PFSK-1 (cell line): Measurements from ENCODE around the gene P2RY6.

Experiments used
- FOXP2 ChIP-seq: optimal IDR thresholded peaks from 2 replicates; pipeline ENCODE3; 2011; ENCODE audit warnings: borderline replicate concordance, control low read depth, inconsistent platforms; ENCODE audit not compliant: insufficient read depth; ENCODE audit errors: extremely low read length, extremely low read depth
- POLR2AphosphoS5 ChIP-seq: IDR thresholded peaks from 2 replicates; pipeline ENCODE4 v1.6.1; 2012; ENCODE audit warnings: low read depth, mild to moderate bottlenecking, control low read depth, low read length, moderate library complexity
- SIN3A ChIP-seq: IDR thresholded peaks from 2 replicates; pipeline ENCODE4 v1.6.1; 2012; ENCODE audit warnings: mild to moderate bottlenecking, low read length, moderate library complexity, borderline replicate concordance; ENCODE audit not compliant: insufficient read depth
- TAF1 ChIP-seq: IDR thresholded peaks from 2 replicates; pipeline ENCODE4 v1.6.1; 2012; ENCODE audit warnings: low read length, control low read depth, borderline replicate concordance; ENCODE audit not compliant: insufficient read depth
- TF ChIP-seq, protein P1 (sequence below), 2 experiments: IDR thresholded peaks; 2 replicates each; pipeline versions ENCODE4 v1.6.1 to v1.8.0; 2011 to 2012; ENCODE audit warnings: low read depth in 2 of 2, low read length in 2 of 2, control low read depth in 1 of 2, inconsistent platforms in 1 of 2, mild to moderate bottlenecking in 1 of 2, moderate library complexity in 1 of 2; ENCODE audit not compliant: insufficient read depth in 1 of 2

The P2RY6 gene

DNA sequence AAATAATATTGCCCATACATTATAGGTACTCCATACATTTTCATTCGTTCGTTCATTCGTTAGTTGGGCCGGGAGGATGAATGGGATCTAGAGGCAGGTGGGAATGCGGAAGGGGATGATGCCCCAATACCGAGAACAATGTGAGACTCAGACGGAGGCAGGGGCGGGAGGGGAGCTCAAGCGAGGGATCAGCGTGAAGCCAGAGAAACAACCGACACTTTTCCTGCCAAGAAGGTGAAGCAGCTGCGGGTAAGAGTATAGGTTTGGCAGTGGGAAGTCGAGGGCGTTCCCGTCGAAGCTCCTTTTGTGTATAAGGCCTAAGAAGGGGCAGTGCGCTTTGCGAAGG, 34.8 kb downstream of the P2RY6 start:
- no peak for TF ChIP-seq FOXP2
- TF ChIP-seq TAF1 = no peak
- TF ChIP-seq SIN3A = no peak
- TF ChIP-seq POLR2AphosphoS5 = no peak
- TF ChIP-seq, protein P1, sequence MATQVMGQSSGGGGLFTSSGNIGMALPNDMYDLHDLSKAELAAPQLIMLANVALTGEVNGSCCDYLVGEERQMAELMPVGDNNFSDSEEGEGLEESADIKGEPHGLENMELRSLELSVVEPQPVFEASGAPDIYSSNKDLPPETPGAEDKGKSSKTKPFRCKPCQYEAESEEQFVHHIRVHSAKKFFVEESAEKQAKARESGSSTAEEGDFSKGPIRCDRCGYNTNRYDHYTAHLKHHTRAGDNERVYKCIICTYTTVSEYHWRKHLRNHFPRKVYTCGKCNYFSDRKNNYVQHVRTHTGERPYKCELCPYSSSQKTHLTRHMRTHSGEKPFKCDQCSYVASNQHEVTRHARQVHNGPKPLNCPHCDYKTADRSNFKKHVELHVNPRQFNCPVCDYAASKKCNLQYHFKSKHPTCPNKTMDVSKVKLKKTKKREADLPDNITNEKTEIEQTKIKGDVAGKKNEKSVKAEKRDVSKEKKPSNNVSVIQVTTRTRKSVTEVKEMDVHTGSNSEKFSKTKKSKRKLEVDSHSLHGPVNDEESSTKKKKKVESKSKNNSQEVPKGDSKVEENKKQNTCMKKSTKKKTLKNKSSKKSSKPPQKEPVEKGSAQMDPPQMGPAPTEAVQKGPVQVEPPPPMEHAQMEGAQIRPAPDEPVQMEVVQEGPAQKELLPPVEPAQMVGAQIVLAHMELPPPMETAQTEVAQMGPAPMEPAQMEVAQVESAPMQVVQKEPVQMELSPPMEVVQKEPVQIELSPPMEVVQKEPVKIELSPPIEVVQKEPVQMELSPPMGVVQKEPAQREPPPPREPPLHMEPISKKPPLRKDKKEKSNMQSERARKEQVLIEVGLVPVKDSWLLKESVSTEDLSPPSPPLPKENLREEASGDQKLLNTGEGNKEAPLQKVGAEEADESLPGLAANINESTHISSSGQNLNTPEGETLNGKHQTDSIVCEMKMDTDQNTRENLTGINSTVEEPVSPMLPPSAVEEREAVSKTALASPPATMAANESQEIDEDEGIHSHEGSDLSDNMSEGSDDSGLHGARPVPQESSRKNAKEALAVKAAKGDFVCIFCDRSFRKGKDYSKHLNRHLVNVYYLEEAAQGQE (IDR thresholded peaks at IDR 0.05; ENCODE audit: insufficient read depth in 1 of 2, low read depth in 2 of 2, low read length in 2 of 2) = no peak

DNA sequence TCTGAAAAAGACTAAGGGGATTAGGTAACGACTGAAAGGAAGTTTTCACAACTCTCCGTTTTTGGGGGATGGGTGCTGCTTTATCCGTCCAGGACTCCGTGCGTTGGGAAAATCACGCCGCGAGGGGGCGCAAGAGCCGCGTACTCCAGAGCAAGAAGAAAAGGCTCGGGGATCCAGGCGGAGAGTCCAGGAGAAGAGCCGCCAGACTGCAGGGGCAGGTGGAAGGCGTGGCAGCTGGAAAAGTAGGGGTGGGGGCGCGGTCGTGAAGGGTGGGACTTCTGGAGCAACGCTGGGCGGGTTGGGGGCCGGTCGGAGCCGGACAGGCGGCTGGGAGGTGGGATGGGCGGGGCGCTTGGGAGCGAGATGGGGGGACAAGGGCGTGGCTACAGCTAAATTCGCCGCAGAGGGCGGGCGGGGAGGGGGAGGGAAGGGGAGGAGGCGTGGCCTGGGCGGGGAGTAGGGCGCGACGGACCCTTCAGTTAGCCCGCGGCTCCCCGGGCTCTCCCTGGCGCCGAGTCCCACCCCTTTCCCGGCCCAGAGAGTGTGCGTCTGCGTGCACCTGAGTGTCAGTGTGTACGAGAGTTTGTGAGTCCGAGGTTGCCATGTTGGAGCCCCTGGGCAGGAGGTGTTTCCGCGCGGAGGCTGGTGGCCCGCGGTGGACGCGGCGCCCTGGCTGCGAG, 35.3 kb downstream of the P2RY6 start:
- TF ChIP-seq SIN3A (0 out of 2 replicates have a peak, but pooled peaks have one; percentile 68), TAF1 (no peak; the same call in 1 of the 2 replicates), POLR2AphosphoS5 (peak; percentile 65), FOXP2 (peak; percentile 66)
- TF ChIP-seq, protein P1 (IDR thresholded peaks at IDR 0.05; ENCODE audit: insufficient read depth in 1 of 2, low read depth in 2 of 2, low read length in 2 of 2) = no peak

DNA sequence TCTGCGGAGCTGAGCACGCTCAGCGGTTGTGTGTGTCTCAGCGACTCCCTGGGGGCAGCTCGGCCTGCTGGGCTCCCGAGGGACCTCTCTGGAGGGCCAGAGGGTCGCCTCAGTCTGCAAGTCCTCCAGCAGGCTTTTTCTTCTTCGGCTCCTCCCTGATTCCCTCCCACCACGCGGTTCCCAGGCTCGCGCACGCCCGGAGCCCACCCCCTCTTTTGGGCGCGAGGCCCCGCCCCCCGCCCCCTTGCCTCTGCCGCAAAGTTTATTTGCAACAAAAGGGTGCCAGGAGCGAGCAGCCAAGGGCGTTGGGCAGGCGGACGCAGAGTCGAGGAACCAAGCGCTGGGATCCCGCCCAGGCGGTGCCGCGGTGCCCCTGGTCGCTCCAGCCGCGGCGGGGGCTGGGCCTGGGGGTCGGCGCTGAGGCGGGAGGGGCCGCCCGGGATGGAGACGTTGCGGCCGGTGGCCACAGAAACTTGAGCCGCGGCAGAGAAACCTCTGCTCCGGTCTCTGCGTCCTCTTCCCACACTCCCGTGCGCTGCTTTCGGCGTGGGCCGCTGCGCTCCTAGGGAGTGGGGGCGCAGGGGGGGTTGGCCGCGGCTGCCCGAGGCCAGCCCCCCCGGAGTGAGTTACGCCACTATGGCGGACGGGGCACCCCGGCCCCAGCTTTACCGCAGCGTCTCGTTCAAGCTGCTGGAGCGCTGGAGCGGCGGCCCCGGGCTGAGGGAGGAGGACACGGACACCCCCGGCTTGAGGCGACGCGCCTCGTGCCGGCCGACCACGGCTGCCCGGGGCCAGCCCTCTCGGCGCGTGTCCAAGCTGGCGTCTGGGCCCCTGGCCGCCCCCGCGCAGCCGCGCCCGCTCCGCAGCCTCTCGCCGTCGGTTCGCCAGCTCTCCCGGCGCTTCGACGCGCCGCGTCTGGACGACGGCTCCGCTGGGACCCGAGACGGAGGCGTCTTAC, 36.1 kb downstream of the P2RY6 start, which contains the start of gene ARHGEF17:
Gene ARHGEF17 (plus strand): TSS at position 274 of the 958 bp plus-strand sequence. CDS start 363 bp downstream, at position 637.
- TF ChIP-seq POLR2AphosphoS5 = peak; percentile 4; the same call in 1 of the 2 replicates
- no peak for TF ChIP-seq TAF1
- no peak for TF ChIP-seq FOXP2

DNA sequence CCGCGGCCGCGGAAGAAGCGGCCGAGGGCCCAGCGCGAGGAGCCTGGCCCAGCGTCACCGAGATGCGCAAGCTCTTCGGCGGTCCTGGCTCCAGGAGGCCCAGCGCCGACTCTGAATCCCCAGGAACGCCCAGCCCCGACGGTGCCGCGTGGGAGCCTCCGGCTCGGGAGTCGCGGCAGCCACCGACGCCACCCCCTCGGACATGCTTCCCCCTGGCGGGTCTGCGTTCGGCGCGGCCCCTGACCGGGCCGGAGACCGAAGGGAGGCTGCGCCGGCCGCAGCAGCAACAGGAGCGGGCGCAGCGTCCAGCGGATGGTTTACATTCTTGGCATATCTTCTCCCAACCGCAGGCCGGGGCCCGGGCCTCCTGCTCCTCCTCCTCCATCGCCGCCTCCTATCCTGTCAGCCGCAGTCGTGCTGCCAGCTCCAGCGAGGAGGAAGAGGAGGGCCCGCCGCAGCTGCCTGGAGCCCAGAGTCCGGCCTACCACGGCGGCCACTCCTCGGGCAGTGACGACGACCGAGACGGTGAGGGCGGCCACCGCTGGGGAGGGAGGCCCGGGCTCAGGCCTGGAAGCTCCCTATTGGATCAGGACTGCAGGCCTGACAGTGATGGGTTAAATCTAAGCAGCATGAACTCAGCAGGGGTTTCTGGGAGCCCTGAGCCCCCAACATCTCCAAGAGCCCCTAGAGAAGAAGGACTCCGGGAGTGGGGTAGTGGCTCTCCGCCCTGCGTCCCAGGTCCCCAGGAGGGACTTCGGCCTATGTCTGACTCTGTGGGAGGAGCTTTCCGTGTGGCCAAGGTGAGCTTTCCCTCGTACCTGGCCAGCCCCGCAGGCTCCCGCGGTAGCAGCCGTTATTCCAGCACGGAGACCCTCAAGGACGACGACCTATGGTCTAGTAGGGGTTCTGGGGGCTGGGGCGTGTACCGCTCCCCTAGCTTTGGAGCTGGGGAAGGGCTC, 37.1 kb downstream of the P2RY6 start:
- no peak for TF ChIP-seq FOXP2
- TF ChIP-seq POLR2AphosphoS5 = no peak
- TF ChIP-seq, protein P1 (IDR thresholded peaks at IDR 0.05; ENCODE audit: insufficient read depth in 1 of 2, low read depth in 2 of 2, low read length in 2 of 2) = no peak
- no peak for TF ChIP-seq SIN3A
- TF ChIP-seq TAF1 = no peak

DNA sequence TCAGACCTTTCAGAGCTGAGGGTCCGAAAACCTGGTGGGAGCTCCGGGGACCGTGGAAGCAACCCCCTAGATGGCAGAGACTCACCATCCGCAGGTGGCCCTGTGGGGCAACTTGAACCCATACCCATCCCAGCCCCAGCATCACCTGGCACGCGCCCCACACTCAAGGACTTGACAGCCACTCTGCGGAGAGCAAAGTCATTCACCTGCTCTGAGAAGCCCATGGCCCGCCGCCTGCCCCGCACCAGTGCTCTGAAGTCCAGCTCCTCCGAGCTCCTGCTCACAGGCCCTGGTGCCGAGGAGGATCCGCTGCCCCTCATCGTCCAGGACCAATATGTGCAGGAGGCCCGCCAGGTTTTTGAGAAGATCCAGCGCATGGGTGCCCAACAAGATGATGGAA, 37.9 kb downstream of the P2RY6 start:
- TF ChIP-seq, protein P1 (IDR thresholded peaks at IDR 0.05; ENCODE audit: insufficient read depth in 1 of 2, low read depth in 2 of 2, low read length in 2 of 2) = no peak
- TF ChIP-seq TAF1 (no peak), FOXP2 (no peak), SIN3A (no peak), POLR2AphosphoS5 (no peak)
